ENCODE results near the gene FOXK2.

FOXK2 gene

DNA sequence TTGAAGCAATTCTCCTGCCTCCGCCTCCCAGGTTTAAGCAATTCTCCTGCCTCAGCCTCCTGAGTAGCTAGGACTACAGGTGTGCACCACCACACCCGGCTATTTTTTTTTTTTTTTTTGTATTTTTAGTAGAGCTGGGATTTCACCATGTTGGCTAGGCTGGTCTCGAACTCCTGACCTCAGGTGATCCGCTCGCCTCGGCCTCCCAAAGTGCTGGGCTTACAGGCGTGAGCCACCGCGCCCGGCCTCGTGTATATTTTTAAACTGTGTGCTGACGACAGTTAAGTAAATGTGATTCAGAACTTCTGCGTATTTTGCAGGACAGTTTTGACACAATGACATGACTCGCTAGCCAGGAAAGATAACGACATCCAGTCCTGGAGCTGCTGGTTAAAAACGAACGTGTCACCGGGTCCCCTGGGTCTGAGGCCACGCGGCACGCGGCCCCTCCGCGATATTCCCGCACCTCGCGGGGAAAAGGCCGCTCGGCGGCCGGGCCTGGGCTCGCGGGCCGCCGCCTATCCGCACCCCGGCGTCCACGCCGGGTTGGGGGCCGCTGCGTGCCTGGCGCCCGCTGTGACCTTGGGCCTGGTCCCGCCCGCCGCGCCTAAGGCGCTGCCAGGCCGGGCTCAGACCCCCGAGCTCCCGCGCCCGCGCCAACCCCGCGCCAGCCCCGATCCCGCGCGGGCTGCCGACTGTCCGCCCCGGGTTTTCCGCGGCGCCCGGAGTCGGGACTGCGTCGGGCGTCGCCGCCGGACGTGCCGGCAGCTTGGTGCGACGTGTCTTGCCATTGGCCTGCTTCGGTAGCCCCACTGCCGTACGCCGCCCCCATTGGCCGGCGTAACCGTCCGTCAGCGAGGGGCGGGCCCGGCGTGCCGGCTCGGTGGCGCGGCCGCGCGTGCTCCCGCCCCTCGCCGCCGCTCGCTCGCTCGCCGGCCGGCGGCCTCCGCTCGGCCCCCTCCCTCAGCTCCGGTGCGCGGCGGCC lies at the start of gene FOXK2:
TSS of gene FOXK2 (plus strand) at position 907 of the 985 bp plus-strand sequence. CDS start 157 bp downstream, outside the sequence.
- DNase-seq = peak; percentile 24

- DNase-seq = no peak
Measured at GRCh38 chr17:82470065-82470464, 49.5 kb upstream of the FOXK2 start.

DNA sequence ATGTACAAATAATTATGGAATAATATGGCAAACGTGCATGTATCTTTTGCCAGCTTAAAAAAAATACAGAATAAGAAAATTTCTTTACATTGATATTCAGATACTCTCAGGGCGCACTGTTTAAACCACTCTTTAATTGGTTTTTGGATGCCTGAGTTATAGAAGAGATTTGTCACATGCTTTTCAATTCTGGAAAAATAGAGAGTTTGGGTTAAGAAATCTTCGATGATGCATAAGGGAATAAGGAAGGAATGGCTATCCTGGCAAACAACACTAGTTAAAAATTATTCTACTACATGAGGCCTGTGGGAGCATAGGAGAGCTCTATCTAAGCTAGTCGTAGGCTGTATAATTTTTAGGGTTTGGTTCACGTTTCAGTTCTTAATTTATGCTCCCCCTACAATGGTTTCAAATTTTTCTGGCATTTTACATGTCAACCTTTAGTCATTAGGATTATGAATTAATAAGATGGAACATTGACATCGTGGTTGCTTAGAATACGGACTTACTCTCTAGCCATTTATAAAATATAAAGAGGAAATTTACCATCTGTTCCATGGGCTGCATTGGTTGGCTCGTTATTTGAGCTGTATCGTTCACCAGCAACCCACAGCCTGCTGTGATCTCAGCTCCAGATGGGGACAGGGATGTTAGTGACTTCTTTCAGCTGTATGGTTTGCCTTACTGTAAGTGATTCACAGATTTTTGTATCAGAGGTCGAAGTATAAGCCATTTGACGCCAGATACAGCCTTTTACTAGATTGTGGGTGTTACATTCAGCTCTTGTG lies 45.1 kb upstream of the FOXK2 start:
- no peak for DNase-seq

DNA sequence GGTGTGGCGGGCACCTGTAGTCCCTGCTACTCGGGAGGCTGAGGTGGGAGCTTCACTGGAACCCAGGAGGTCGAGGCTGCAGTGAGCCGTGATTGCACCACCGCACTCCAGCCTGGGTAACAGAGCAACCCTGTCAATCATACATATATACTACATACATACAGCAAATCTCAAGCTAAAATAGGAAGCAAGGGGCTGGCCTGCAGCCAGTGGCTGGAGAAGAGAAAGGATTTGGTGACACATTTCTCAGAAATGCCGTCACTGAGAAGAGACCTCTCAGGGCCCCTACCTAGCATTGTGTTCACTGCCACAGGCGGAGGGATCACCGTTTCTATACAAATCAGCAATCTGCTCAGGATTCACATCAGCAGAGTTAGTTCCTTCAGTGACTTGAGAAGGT lies 44.1 kb upstream of the FOXK2 start:
- DNase-seq = no peak

DNA sequence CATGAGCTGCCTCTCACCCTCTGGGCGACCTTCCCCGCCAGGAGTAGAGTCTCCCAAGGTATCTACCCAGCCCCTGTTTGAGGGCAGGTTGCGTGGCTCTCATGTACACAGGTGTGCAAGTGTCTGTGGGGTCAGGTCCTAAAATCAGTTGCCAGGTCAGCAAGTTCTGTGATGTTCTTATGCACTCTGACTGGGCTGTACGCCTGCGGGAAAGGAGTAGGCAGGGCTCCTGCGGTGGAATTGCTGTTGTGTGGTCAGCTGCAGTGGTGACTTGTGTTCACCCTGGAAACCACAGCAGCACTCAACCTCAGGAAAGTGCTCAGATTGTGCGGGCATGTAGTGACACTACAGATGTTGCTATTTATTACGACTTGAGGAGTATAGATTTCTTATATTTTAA lies 41.6 kb upstream of the FOXK2 start:
- no peak for DNase-seq

DNA sequence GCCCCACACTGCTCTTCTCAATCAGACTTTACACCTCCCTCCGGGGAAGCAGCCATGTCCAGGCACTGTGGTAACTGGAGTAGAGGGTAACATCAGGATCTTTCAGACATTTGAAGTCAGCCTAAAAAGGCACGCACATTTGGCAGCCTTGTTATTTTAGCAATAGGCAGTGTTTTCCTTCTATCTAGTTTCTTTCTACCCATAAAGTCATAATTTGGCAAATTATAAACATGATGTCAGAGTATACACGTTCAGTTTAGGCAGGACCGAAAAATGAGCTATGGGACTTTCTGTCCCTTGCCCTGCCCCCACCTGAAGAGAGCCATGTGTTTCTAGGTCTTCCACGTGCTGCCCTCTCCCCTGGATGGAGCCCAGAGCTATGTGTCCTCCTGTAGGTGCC lies 39.9 kb upstream of the FOXK2 start:
- no peak for DNase-seq

DNA sequence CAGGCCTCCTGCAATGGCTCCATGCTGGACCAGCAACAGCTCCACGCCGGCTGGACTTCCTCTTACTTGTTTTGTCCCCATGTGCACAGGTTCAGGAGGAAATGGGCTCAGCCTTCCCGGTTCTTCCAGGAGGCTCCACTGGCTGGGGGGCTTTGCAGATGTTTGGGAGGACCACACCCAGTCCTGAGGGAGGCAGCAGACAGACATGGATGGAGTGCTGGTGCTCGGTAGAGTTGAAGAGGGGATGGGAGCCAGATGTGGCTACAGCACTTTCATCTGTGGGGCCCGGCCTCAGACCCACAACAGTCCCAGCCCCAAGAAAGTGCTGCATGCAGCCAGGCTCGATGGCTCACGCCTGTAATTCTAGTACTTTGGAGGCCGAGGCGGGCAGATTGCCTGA lies 39.2 kb upstream of the FOXK2 start:
- no peak for DNase-seq

GRCh38 chr17:82483204-82483660 lies 36.3 kb upstream of the FOXK2 start:
- no peak for DNase-seq

- no peak for DNase-seq
Measured at GRCh38 chr17:82483836-82484235, 35.7 kb upstream of the FOXK2 start.

DNA sequence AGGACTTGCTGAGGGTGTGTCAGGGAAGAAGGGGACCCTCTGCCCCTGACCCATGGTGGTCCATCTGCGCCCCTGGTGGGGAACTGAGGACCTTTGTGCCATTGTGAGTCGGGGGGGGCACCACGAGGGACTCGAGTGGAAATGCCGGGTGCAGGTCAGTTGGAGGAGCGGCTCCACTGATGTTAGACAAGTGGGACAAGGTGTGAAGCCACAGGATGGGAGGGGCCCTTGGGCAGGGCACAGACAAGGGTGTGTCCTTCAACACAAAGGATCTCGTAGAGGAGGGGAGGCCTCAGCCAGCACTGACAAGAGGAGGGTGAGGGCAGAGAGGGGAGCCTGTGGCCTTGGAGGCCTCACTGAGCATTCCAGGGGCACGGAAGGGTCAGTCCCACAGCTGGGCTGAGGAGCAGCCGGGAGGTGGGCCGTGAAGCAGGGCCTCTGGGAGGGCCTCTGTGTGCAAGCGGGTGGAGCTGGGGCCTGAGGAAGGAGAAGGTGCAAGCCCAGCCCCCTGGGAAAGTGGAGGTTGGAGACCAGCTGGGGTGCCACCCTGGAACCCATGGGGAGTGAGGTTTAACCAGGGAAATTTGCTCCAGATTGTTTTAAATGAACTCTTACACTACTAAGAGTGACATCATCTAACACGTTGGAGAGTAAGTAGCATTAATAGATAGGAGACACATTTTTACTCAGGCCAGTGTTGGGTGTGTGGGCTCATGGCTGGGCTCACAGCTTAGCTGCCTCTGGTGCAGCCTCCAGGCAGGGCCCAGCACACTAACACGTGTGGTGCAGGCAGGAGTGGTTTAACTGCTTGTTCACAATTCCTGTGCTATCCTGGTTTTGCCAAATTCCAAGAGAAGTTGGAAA lies 33.1 kb upstream of the FOXK2 start:
- no peak for DNase-seq

DNA sequence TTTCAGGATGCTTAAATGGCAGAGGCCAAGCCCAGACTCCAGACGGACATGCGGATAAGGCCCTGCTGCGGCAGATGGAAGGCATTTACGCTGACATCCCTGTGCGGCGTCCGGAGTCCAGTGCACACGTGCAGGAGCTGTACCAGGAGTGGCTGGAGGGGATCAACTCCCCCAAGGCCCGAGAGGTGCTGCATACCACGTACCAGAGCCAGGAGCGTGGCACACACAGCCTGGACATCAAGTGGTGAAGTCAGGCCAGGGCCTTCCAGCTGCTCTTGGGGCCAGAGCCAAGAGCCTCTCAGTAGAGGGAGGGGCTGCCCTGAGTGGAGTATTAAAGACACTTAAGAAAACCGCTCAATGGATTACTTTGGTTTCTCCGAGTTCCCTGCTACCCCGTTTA lies 31.6 kb upstream of the FOXK2 start:
- no peak for DNase-seq

DNA sequence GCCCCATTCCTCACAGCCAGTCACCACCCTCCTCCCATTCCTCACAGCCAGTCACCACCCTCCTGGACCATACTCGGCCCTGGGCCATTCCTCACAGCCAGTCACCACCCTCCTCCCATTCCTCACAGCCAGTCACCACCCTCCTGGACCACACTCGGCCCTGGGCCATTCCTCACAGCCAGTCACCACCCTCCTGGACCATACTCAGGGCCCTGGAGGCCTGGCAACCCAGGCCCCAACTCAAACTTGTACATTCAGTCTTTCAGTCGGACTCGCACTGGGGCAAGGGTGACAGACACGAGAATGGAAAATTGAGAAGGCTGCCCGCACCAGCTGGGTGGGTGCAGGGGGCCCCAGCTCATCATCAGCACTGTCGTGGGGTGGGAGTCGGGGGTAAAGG lies 30.4 kb upstream of the FOXK2 start:
- DNase-seq = no peak

DNA sequence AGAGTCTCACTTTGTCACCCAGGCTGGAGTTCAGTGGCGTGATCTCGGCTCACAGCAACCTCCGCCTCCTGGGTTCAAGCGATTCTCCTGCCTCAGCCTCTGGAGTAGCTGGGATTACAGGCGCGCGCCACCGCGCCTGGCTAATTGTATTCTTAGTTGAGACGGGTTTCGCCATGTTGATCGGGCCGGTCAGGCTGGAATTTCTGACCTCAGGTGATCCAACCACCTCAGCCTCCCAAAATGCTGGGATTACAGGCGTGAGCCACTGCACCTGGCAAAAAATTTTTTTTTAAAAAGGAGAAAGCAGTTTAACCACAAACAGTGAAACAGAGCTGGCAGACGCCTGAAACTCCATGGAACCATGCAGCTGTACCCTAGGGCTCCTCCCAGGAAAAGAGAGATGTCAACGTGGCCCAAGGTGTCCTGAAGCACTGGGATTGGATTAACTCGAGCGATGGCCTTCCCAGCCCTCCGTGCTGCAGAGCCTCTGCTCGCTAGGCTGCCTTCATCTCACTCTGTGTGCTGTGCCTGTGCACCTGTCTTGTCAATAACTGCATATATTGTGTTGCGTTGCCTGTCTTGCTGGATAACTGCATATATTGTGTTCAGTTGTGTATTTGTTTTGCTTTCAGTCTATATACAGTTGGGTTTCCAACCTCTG lies 29.6 kb upstream of the FOXK2 start:
- DNase-seq = no peak

DNA sequence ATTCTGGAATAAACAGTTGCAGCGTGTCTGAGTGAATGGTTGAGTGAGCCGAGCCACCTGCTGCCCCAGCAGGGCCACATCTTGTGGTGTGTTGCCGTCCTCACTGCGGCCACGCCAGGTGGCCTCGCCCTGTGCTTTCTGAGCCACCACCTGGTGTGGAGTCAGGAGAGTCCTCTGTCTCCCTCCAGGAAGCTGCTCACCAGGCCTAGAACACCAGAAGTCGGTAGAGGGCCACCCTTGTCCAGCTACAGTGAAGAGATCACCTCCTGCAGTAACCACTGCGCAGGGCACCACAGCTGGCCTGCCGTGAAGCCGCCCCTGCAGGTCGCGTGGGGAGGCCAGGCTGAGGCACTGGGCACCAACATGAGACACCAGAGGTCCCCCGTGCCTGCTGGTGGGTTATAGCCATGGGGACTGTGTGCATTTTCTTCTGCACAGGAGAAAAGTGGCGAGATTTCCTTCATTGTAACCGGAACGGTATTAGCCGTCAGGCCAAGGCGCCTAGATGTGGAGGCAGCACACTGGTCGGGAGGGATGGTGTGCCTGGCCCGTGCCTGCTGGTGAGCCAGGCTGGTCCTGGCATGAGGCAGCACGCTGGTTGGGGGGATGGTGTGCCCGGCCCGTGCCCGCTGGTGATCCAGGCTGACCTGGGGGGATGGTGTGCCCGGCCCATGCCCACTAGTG lies 28.9 kb upstream of the FOXK2 start:
- no peak for DNase-seq

- no peak for DNase-seq
Measured at GRCh38 chr17:82491196-82491530, 28.4 kb upstream of the FOXK2 start.

- DNase-seq = no peak
Measured at GRCh38 chr17:82491533-82491932, 28.0 kb upstream of the FOXK2 start.

- no peak for DNase-seq
Measured at GRCh38 chr17:82492643-82493225, 26.8 kb upstream of the FOXK2 start.

GRCh38 chr17:82493226-82493781 lies 26.2 kb upstream of the FOXK2 start:
- DNase-seq = no peak

DNA sequence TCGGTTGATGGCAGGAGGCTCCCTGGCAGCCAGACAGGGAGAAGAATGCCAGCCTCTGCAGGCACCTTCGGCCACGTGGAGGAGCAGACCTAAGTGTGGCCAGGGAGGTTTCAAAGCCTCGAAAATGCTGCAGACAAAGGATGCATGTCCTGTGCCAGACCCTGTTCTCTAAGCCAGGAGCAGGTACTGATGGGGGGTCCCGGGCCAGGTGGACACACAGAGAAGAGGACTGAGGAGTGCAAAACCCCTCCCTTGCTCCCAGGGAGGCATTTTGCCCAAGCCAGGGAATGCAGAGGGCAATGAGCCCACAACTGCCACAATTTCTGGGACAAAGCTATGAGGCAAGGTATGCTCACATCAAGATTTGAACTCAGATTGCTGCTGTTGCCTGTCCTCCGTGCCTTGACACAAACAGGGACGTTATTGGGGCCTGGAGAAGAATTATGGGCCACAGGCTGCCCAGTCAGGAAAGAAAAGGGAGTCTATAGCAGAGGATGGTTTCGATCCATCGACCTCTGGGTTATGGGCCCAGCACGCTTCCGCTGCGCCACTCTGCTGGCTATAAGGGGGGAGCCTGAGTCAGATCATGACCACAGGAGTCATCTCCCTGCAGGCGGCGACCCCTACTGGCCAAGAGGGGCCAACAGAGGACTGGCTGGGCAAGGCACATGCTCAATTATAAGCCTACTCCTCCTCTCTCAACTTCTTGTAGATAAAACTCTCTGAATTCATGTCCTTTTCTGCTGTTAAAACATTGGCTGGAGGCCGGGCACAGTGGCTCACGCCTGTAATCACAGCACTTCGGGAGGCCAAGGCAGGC lies 25.1 kb upstream of the FOXK2 start:
- no peak for DNase-seq
